ENCODE results near the gene C20orf173. TPM values are rescaled to one million over a fixed set of nuclear protein-coding genes. Genes with fewer than 3 reads are reported as not detected.
A peak's percentile ranks its signal among the peaks of the same experiment; 100 is the strongest.

C20orf173 gene
- total and polyA plus RNA-seq, 2 of the 13 experiments (the other 11 are each of a cell fraction or from before 2014, with no cell fraction given), result not detected

DNA sequence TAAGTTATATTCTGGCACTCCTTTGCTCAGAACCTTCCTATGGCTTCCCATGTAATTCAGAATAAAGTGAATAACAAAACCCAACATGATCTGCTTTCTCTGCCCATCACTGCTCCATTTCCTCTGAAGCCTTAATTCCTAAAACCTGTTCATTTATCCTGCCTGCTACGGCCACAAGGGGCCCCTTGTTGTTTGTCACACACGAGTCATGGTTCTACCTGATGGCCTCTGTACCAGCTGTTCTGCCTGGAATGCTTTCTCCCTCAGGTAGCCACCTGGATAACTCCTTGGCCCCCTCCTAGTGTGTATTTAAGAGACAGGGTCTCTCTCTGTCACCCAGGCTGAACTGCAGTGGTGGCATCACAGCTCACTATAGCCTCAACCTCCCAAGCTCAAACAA lies 39.2 kb upstream of the C20orf173 start (continued):
- TF ChIP-seq, protein P1, sequence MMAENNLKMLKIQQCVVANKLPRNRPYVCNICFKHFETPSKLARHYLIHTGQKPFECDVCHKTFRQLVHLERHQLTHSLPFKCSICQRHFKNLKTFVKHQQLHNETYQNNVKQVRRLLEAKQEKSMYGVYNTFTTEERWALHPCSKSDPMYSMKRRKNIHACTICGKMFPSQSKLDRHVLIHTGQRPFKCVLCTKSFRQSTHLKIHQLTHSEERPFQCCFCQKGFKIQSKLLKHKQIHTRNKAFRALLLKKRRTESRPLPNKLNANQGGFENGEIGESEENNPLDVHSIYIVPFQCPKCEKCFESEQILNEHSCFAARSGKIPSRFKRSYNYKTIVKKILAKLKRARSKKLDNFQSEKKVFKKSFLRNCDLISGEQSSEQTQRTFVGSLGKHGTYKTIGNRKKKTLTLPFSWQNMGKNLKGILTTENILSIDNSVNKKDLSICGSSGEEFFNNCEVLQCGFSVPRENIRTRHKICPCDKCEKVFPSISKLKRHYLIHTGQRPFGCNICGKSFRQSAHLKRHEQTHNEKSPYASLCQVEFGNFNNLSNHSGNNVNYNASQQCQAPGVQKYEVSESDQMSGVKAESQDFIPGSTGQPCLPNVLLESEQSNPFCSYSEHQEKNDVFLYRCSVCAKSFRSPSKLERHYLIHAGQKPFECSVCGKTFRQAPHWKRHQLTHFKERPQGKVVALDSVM (CRISPR knock-in tag; IDR thresholded peaks at IDR 0.05), result peak; percentile 28; the same call in 1 of the 2 replicates
- TF ChIP-seq SMC3 (IDR thresholded peaks at IDR 0.05; ENCODE audit: low read length) (peak; percentile 74), RAD21 (CRISPR knock-in tag; IDR thresholded peaks at IDR 0.05) (peak; percentile 50; the same call in 1 of the 2 replicates), SOX13 (IDR thresholded peaks at IDR 0.05) (no peak), SOX13 (CRISPR knock-in tag; conservative IDR thresholded peaks at IDR 0.05 in 1 of 2, IDR thresholded peaks at IDR 0.05 in 1 of 2) (no peak), ONECUT2 (CRISPR knock-in tag; IDR thresholded peaks at IDR 0.05) (no peak), KDM2A (CRISPR knock-in tag; IDR thresholded peaks at IDR 0.05; ENCODE audit: borderline replicate concordance, low read depth) (0 out of 2 replicates have a peak, but pooled peaks have one; percentile 33), TEAD3 (CRISPR knock-in tag; optimal IDR thresholded peaks at IDR 0.05; ENCODE audit: borderline replicate concordance) (peak; percentile 87), TFAP4 (IDR thresholded peaks at IDR 0.05; ENCODE audit: borderline replicate concordance, low read depth) (peak; percentile 93), FOXP1 (IDR thresholded peaks at IDR 0.05) (no peak), FOXP1 (CRISPR knock-in tag; IDR thresholded peaks at IDR 0.05) (0 out of 2 replicates have a peak, but pooled peaks have one; percentile 25), HNF1B (CRISPR knock-in tag; IDR thresholded peaks at IDR 0.05) (peak; percentile 35; the same call in 1 of the 2 replicates), ARID5B (CRISPR knock-in tag; IDR thresholded peaks at IDR 0.05) (0 out of 2 replicates have a peak, but pooled peaks have one; percentile 14), SRSF4 (IDR thresholded peaks at IDR 0.05; ENCODE audit: low read depth, low read length, poor library complexity, severe bottlenecking) (no peak), SALL2 (CRISPR knock-in tag; IDR thresholded peaks at IDR 0.05) (0 out of 2 replicates have a peak, but pooled peaks have one; percentile 43)
- TF ChIP-seq, protein P2, sequence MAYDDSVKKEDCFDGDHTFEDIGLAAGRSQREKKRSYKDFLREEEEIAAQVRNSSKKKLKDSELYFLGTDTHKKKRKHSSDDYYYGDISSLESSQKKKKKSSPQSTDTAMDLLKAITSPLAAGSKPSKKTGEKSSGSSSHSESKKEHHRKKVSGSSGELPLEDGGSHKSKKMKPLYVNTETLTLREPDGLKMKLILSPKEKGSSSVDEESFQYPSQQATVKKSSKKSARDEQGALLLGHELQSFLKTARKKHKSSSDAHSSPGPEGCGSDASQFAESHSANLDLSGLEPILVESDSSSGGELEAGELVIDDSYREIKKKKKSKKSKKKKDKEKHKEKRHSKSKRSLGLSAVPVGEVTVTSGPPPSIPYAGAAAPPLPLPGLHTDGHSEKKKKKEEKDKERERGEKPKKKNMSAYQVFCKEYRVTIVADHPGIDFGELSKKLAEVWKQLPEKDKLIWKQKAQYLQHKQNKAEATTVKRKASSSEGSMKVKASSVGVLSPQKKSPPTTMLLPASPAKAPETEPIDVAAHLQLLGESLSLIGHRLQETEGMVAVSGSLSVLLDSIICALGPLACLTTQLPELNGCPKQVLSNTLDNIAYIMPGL (CRISPR knock-in tag; IDR thresholded peaks at IDR 0.05; ENCODE audit: borderline replicate concordance in 1 of 2, low read depth in 1 of 2), result peak in 1 of 2 experiments; percentile 61; a peak in 1 of 4 replicates
- TF ChIP-seq, protein P3, sequence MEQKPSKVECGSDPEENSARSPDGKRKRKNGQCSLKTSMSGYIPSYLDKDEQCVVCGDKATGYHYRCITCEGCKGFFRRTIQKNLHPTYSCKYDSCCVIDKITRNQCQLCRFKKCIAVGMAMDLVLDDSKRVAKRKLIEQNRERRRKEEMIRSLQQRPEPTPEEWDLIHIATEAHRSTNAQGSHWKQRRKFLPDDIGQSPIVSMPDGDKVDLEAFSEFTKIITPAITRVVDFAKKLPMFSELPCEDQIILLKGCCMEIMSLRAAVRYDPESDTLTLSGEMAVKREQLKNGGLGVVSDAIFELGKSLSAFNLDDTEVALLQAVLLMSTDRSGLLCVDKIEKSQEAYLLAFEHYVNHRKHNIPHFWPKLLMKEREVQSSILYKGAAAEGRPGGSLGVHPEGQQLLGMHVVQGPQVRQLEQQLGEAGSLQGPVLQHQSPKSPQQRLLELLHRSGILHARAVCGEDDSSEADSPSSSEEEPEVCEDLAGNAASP (CRISPR knock-in tag; IDR thresholded peaks at IDR 0.05; ENCODE audit: borderline replicate concordance), result no peak
